ENCODE results near the gene GGNBP2.

GGNBP2 gene

DNA sequence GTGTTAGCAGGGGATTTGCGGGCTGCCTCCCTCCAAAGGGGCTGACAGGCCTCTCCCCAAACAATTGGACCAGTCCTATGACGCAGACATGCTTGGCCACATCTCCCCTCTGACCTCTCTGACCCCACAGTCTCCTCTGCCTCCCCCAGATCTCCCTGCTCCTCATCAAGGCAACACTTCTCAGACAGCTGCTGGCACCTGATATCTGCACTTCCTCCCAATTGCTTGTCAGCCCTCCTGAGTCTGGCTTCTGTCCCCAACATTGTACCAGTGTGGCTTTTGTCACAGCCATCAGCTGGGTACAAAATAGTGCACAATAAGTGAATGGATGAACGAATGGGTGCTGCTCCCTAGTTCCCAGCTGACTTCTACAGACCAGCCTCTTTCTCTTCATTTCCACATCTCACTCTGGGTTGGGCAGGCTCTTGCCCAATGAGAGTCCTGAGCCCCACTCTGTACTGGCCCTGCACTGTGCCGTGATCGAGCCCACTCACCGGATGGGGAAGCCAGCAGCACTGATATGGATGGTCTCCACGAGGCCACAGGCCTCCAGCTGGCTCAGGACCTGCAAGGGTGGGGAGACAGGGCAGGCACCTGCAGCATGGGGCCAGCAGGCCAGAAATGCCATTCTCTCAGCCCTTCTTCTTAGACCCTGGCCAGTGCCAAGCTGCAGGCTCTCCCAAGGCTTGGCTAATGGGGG is 41.1 kb upstream of the GGNBP2 start:
- Histone ChIP-seq H3K4me1 (ENCODE audit: low read length) (no peaks in the 10 kb centered on the region), H3K27me3 (ENCODE audit: low read depth, low read length) (no peaks in the 10 kb centered on the region), H4K20me1 (ENCODE audit: insufficient read depth, low read length) (no peaks in the 10 kb centered on the region), H3K9me3 (ENCODE audit: insufficient read depth, low read length) (no peaks in the 10 kb centered on the region), H2AFZ (ENCODE audit: low read depth, low read length) (no peak overlapping the region), H3K27ac (ENCODE audit: low read length) (no peak overlapping the region), H3K4me3 (ENCODE audit: low read length) (no peak overlapping the region), H3K79me2 (ENCODE audit: low read length) (no peaks in the 10 kb centered on the region), H3K9ac (ENCODE audit: low read length) (no peak overlapping the region), H3K36me3 (replicated peaks; ENCODE audit: low read depth, low read length) (peaks cover 12% of the 10 kb centered on the region), H3K4me2 (ENCODE audit: low read length) (no peak overlapping the region)
- TF ChIP-seq EZH2phosphoT487 (IDR thresholded peaks at IDR 0.05; ENCODE audit: low read depth) (no peak), CTCF (IDR thresholded peaks at IDR 0.05; ENCODE audit: low read depth, low read length) (no peak)

DNA sequence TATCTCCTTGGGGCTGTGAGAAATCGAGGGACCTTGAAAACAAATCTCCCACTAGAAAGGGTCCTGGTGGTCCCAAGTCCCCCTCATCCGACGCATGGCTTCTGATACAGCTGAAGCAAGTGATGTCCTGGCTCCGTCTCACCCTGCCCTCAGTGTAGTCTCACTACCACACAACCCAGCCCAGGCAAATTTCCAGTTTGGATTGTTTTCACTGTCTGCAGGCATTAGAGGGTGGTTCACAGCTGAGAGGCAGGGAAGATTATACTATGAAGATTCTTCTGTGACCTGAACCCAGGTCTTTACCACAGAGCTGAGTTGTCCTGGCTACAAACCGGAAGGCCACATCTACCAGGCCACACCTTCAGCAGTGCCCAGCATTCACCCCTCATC is 40.6 kb upstream of the GGNBP2 start:
- no peaks in the 10 kb centered on the region for H3K79me2 ChIP-seq (ENCODE audit: low read length)
- no peaks in the 10 kb centered on the region for H3K27me3 ChIP-seq (ENCODE audit: low read depth, low read length)
- H3K9ac ChIP-seq (ENCODE audit: low read length), result no peak overlapping the region
- no peaks in the 10 kb centered on the region for H3K9me3 ChIP-seq (ENCODE audit: insufficient read depth, low read length)
- H3K4me1 ChIP-seq (ENCODE audit: low read length), result no peaks in the 10 kb centered on the region
- no peak overlapping the region for H3K27ac ChIP-seq (ENCODE audit: low read length)
- TF ChIP-seq EZH2phosphoT487 (IDR thresholded peaks at IDR 0.05; ENCODE audit: low read depth) (no peak), CTCF (IDR thresholded peaks at IDR 0.05; ENCODE audit: low read depth, low read length) (no peak)
- H3K36me3 ChIP-seq (replicated peaks; ENCODE audit: low read depth, low read length), result peaks cover 10% of the 10 kb centered on the region
- H2AFZ ChIP-seq (ENCODE audit: low read depth, low read length), result no peak overlapping the region
- H3K4me3 ChIP-seq (ENCODE audit: low read length), result no peak overlapping the region
- no peak overlapping the region for H3K4me2 ChIP-seq (ENCODE audit: low read length)
- H4K20me1 ChIP-seq (ENCODE audit: insufficient read depth, low read length), result no peaks in the 10 kb centered on the region

DNA sequence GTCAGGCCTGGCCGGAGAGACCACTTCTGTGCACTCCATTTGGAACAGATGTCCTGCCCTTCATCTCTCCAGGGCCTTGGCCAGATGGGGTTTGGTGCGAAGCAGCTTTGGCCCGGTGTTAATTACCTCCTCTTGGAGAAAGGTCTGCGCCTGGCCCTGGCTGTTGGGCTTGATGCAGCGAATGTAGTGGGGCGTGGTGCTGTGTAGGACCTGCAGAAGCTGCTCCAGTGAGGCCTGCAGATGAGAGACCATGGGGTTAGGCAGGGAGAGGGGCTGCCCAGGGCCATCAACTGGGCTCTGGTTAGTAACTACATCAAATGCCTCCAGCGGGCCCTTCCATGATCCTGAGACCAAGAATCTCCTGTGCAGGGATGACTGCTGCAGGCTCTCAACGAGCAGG is 39.5 kb upstream of the GGNBP2 start:
- no peaks in the 10 kb centered on the region for H3K4me1 ChIP-seq (ENCODE audit: low read length)
- H4K20me1 ChIP-seq (ENCODE audit: insufficient read depth, low read length), result no peaks in the 10 kb centered on the region
- TF ChIP-seq CTCF (IDR thresholded peaks at IDR 0.05; ENCODE audit: low read depth, low read length), result no peak
- TF ChIP-seq EZH2phosphoT487 (IDR thresholded peaks at IDR 0.05; ENCODE audit: low read depth), result no peak
- no peaks in the 10 kb centered on the region for H3K9me3 ChIP-seq (ENCODE audit: insufficient read depth, low read length)
- no peak overlapping the region for H2AFZ ChIP-seq (ENCODE audit: low read depth, low read length)
- no peaks in the 10 kb centered on the region for H3K27me3 ChIP-seq (ENCODE audit: low read depth, low read length)
- H3K36me3 ChIP-seq (replicated peaks; ENCODE audit: low read depth, low read length), result peaks cover 10% of the 10 kb centered on the region
- H3K4me2 ChIP-seq (ENCODE audit: low read length), result no peak overlapping the region
- H3K9ac ChIP-seq (ENCODE audit: low read length), result no peak overlapping the region
- no peaks in the 10 kb centered on the region for H3K79me2 ChIP-seq (ENCODE audit: low read length)
- H3K27ac ChIP-seq (ENCODE audit: low read length), result no peak overlapping the region
- no peak overlapping the region for H3K4me3 ChIP-seq (ENCODE audit: low read length)

DNA sequence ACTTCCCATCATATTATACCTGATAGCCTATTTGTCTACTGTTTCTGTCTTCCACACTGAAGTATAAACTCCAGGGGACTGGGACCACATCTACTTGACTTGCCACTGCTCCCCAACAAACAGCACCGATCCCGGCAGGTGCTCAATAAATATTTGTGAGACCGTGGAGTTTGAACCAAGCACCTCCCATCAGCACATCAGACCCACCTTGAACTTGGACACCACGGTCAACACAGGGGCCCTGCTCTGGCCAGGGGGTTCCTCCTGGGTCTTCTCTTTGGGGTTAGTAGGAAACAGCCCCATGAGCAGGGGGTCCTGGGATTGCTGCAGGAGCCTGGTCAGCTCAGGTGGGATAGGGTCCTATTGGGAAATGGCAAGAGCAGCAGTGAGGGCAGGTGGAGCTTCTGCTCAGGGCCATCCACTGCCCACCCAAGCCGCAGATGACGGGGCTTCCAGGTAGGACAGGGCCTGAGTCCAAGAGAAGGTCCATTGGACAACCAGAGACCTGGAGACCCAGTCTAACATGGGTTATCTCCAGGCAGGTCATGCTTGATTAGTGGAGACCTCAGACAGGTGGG is 38.4 kb upstream of the GGNBP2 start:
- no peaks in the 10 kb centered on the region for H3K4me1 ChIP-seq (ENCODE audit: low read length)
- H3K27ac ChIP-seq (ENCODE audit: low read length), result no peak overlapping the region
- H3K4me3 ChIP-seq (ENCODE audit: low read length), result no peak overlapping the region
- H3K9ac ChIP-seq (ENCODE audit: low read length), result no peak overlapping the region
- H3K27me3 ChIP-seq (ENCODE audit: low read depth, low read length), result no peaks in the 10 kb centered on the region
- no peak for TF ChIP-seq CTCF (IDR thresholded peaks at IDR 0.05; ENCODE audit: low read depth, low read length)
- no peak for TF ChIP-seq EZH2phosphoT487 (IDR thresholded peaks at IDR 0.05; ENCODE audit: low read depth)
- no peaks in the 10 kb centered on the region for H3K79me2 ChIP-seq (ENCODE audit: low read length)
- no peak overlapping the region for H3K4me2 ChIP-seq (ENCODE audit: low read length)
- peaks cover 4% of the 10 kb centered on the region for H3K36me3 ChIP-seq (replicated peaks; ENCODE audit: low read depth, low read length)
- no peak overlapping the region for H2AFZ ChIP-seq (ENCODE audit: low read depth, low read length)
- H3K9me3 ChIP-seq (ENCODE audit: insufficient read depth, low read length), result no peaks in the 10 kb centered on the region
- no peaks in the 10 kb centered on the region for H4K20me1 ChIP-seq (ENCODE audit: insufficient read depth, low read length)

Data from OCI-LY3 (cell line).